ENCODE results near the gene PLCH1. TPM values are rescaled to one million over a fixed set of nuclear protein-coding genes. Genes with fewer than 3 reads are reported as not detected.

Gene PLCH1
- total RNA-seq, 1 experiment from 2014 or later, result 4.1 TPM

DNA sequence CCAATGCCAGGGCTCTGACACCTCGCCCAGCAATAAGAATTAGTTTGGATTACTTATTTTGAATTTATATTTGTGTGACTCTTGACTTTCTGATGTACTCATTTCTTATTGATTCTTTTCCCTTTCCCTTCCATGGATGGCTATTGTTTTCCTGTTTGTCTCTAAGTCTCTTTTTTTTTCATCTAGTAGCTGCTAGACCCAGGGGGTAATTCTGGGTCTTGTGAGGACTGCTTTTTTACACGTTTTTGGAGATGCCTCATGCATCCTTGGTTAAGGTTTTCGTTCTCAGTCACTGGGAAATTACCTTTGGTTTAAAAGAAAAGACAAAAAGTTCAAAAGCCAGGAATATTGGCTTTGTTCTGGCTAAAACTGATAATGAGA is 381.2 kb downstream of the PLCH1 start:
- POLR2A ChIA-PET (ENCODE audit: unreplicated experiment), result interaction anchor here (0.5 kb wide), 1 partner anchor 482 kb away, joined by 6 read pairs; no protein-coding TSS in a partner anchor
- no peaks in the 10 kb centered on the region for H3K9me2 ChIP-seq (replicated peaks; ENCODE audit: low read length)
- no peak overlapping the region for H2AFZ ChIP-seq (ENCODE audit: low read length)
- no peaks in the 10 kb centered on the region for H4K20me1 ChIP-seq (ENCODE audit: low read length)
- no peaks in the 10 kb centered on the region for H3F3A ChIP-seq (ENCODE audit: low read length, unreplicated experiment)
- intact Hi-C loops (cut with micrococcal nuclease), result no loop called here
- no peak overlapping the region for H3K9ac ChIP-seq (ENCODE audit: low read length)
- no peak overlapping the region for H3K27ac ChIP-seq (ENCODE audit: low read length)
- H3K79me2 ChIP-seq (ENCODE audit: low read length), result no peaks in the 10 kb centered on the region
- H3K9me3 ChIP-seq (ENCODE audit: low read length), result no peaks in the 10 kb centered on the region
- no peak for TF ChIP-seq EZH2 (IDR thresholded peaks at IDR 0.05; ENCODE audit: low read length, unreplicated experiment)
- TF ChIP-seq EZH2phosphoT487 (IDR thresholded peaks at IDR 0.05; ENCODE audit: borderline replicate concordance, low read length), result no peak
- TF ChIP-seq CTCF (conservative IDR thresholded peaks at IDR 0.05; ENCODE audit: low read depth, low read length), result no peak
- CTCF ChIA-PET, result no interaction called here
- no peak overlapping the region for H3K4me3 ChIP-seq (ENCODE audit: low read length)
- no TSS peak for BruUV-seq (replicated peaks)
- H3K27me3 ChIP-seq (ENCODE audit: low read length), result no peaks in the 10 kb centered on the region
- H3K4me1 ChIP-seq (ENCODE audit: insufficient read depth, low read length), result no peaks in the 10 kb centered on the region
- ATAC-seq, result no peak
- DNase-seq, result no peak
- no peak overlapping the region for H3K4me2 ChIP-seq (ENCODE audit: low read length)
- H3K36me3 ChIP-seq (ENCODE audit: low read depth, low read length), result no peaks in the 10 kb centered on the region

DNA sequence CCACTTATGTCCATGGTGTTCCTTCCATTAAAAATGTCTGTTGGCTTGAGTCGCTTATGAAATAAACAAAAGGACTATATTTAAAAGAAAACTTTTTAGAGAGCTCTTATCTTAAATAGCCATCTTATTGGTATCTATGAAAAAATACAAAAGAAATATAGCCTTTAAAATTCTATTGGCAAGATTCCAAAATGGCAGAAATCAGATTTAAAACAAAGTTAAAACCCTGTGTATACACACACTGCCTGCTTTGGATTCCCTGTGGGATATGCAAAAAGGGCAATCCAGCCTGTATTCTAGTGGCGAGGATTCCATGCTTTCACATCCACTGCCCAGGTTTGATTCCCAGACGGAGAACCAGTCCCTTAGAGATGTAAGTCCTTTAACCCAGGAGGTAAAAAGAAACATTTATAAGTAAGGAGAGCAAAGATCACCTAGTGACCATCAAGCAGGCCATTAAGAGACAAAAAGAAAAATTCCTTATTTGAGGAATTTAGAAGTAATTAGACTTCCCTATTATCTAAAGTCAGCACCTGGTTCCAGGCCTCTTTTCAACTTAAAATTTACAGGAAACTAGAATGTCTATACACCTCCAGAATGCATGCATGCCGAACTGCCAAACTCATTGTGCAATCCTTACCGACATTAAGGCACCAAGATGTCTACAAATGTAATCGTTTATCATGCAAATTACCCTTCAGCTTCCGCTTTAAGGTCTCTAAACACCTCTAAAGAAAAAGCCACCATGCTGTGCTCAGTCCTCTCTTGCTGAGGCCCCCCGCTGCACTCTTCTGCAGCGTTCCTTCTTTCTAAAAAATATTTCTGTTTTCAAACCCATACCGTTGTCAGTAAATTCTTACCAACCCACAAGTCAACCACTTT is 381.8 kb downstream of the PLCH1 start:
- no peak for ATAC-seq
- intact Hi-C loops (cut with micrococcal nuclease), result no loop called here
- no peaks in the 10 kb centered on the region for H4K20me1 ChIP-seq (ENCODE audit: low read length)
- CTCF ChIA-PET, result no interaction called here
- no peaks in the 10 kb centered on the region for H3K4me1 ChIP-seq (ENCODE audit: insufficient read depth, low read length)
- H3F3A ChIP-seq (ENCODE audit: low read length, unreplicated experiment), result no peaks in the 10 kb centered on the region
- H3K9me2 ChIP-seq (replicated peaks; ENCODE audit: low read length), result no peaks in the 10 kb centered on the region
- POLR2A ChIA-PET (ENCODE audit: unreplicated experiment), result no interaction called here
- no peak overlapping the region for H3K27ac ChIP-seq (ENCODE audit: low read length)
- BruUV-seq (replicated peaks), result no TSS peak
- H3K27me3 ChIP-seq (ENCODE audit: low read length), result no peaks in the 10 kb centered on the region
- no peak overlapping the region for H2AFZ ChIP-seq (ENCODE audit: low read length)
- H3K36me3 ChIP-seq (ENCODE audit: low read depth, low read length), result no peaks in the 10 kb centered on the region
- no peak overlapping the region for H3K9ac ChIP-seq (ENCODE audit: low read length)
- H3K4me3 ChIP-seq (ENCODE audit: low read length), result no peak overlapping the region
- TF ChIP-seq EZH2 (IDR thresholded peaks at IDR 0.05; ENCODE audit: low read length, unreplicated experiment) (no peak), EZH2phosphoT487 (IDR thresholded peaks at IDR 0.05; ENCODE audit: borderline replicate concordance, low read length) (no peak), CTCF (conservative IDR thresholded peaks at IDR 0.05; ENCODE audit: low read depth, low read length) (no peak)
- H3K79me2 ChIP-seq (ENCODE audit: low read length), result no peaks in the 10 kb centered on the region
- no peaks in the 10 kb centered on the region for H3K9me3 ChIP-seq (ENCODE audit: low read length)
- no peak overlapping the region for H3K4me2 ChIP-seq (ENCODE audit: low read length)
- no peak for DNase-seq

- no peaks in the 10 kb centered on the region for H3K9me3 ChIP-seq (ENCODE audit: low read length)
- H3K4me3 ChIP-seq (ENCODE audit: low read length), result no peak overlapping the region
- H4K20me1 ChIP-seq (ENCODE audit: low read length), result no peaks in the 10 kb centered on the region
- H3F3A ChIP-seq (ENCODE audit: low read length, unreplicated experiment), result no peaks in the 10 kb centered on the region
- ATAC-seq (no peak), DNase-seq (no peak)
- no peak overlapping the region for H3K9ac ChIP-seq (ENCODE audit: low read length)
- BruUV-seq (replicated peaks), result no TSS peak
- H3K27me3 ChIP-seq (ENCODE audit: low read length), result no peaks in the 10 kb centered on the region
- ChIA-PET POLR2A (ENCODE audit: unreplicated experiment) (no interaction called here), CTCF (no interaction called here)
- no peak for TF ChIP-seq CTCF (conservative IDR thresholded peaks at IDR 0.05; ENCODE audit: low read depth, low read length)
- TF ChIP-seq EZH2phosphoT487 (IDR thresholded peaks at IDR 0.05; ENCODE audit: borderline replicate concordance, low read length), result no peak
- no peak for TF ChIP-seq EZH2 (IDR thresholded peaks at IDR 0.05; ENCODE audit: low read length, unreplicated experiment)
- H3K4me1 ChIP-seq (ENCODE audit: insufficient read depth, low read length), result no peaks in the 10 kb centered on the region
- no peaks in the 10 kb centered on the region for H3K9me2 ChIP-seq (replicated peaks; ENCODE audit: low read length)
- H3K36me3 ChIP-seq (ENCODE audit: low read depth, low read length), result no peaks in the 10 kb centered on the region
- H3K4me2 ChIP-seq (ENCODE audit: low read length), result no peak overlapping the region
- H3K27ac ChIP-seq (ENCODE audit: low read length), result no peak overlapping the region
- intact Hi-C loops (cut with micrococcal nuclease), result no loop called here
- H2AFZ ChIP-seq (ENCODE audit: low read length), result no peak overlapping the region
- H3K79me2 ChIP-seq (ENCODE audit: low read length), result no peaks in the 10 kb centered on the region
Observed at GRCh38 chr3:155360281-155360680, 384.6 kb downstream of the PLCH1 start.
